IMR-90 (cell line): ENCODE data around the gene PRRT2. TPM values are rescaled to one million over a fixed set of nuclear protein-coding genes. Genes with fewer than 3 reads are reported as not detected.

Experiments
- ATAC-seq: fragments of 200-7000 bp; cut with Tn5 transposase; 2 replicates; pipeline ENCODE4 v1.9.1; 2020; ENCODE audit warnings: low read depth, mild to moderate bottlenecking, moderate library complexity
- BruUV-seq: library from RNA; stranded (reverse); fragments of 400-500 nt; replicated peaks from 2 replicates; lab custom pipeline; 2021; lab: Mats Ljungman, UMichigan
- CTCF ChIA-PET: fragments of 300-600 bp; formaldehyde crosslinking; extraction: SDS; loops from one replicate; lab custom pipeline; 2021; ENCODE audit warnings: antibody characterized with exemption; lab: Yijun Ruan, JAX
- POLR2A ChIA-PET: fragments of 300-600 bp; sonication (Branson Sonifier 250); formaldehyde crosslinking; loops from one replicate; lab custom pipeline; 2022; ENCODE audit warnings: antibody characterized with exemption; ENCODE audit not compliant: unreplicated experiment; lab: Charles Lee
- DNase-seq: peaks from one replicate; pipeline ENCODE4 v3.0.0; 2013
- H2AFZ ChIP-seq: replicated peaks from 2 replicates; pipeline ENCODE3; 2013; ENCODE audit warnings: low read length, mild to moderate bottlenecking; ENCODE audit not compliant: poor library complexity
- H2AK5ac ChIP-seq: 2 replicates; pipeline ENCODE4 v1.6.1; 2013; ENCODE audit warnings: low read depth, low read length, inconsistent platforms
- H2AK9ac ChIP-seq: replicated peaks from 2 replicates; pipeline ENCODE3; 2013; ENCODE audit warnings: mild to moderate bottlenecking, low read depth, low read length, moderate library complexity; ENCODE audit not compliant: poor library complexity
- H2BK120ac ChIP-seq: 2 replicates; pipeline ENCODE4 v1.6.1; 2013; ENCODE audit warnings: low read depth, low read length, inconsistent platforms
- H2BK15ac ChIP-seq: 3 replicates; pipeline ENCODE4 v1.6.1; 2013; ENCODE audit warnings: low read depth, low read length, inconsistent platforms
- H2BK20ac ChIP-seq: 2 replicates; pipeline ENCODE4 v1.6.1; 2013; ENCODE audit warnings: low read depth, mild to moderate bottlenecking, inconsistent platforms, low read length, moderate library complexity
- H2BK5ac ChIP-seq: 2 replicates; pipeline ENCODE4 v1.6.1; 2013; ENCODE audit warnings: mild to moderate bottlenecking, low read depth, low read length, inconsistent platforms; ENCODE audit not compliant: poor library complexity, severe bottlenecking
- H3K14ac ChIP-seq: replicated peaks from 2 replicates; pipeline ENCODE4 v1.6.1; 2013; ENCODE audit warnings: low read depth, low read length, inconsistent platforms
- H3K18ac ChIP-seq: 2 replicates; pipeline ENCODE4 v1.6.1; 2013; ENCODE audit warnings: low read depth, low read length, control low read depth
- H3K23ac ChIP-seq: 2 replicates; pipeline ENCODE4 v1.6.1; 2013; ENCODE audit warnings: low read depth, low read length, inconsistent platforms
- H3K27ac ChIP-seq: 2 replicates; pipeline ENCODE4 v1.5.1; 2013; ENCODE audit warnings: mild to moderate bottlenecking, control low read depth, low read length; ENCODE audit not compliant: insufficient read depth
- H3K27me3 ChIP-seq: 2 replicates; pipeline ENCODE4 v1.6.1; 2013; ENCODE audit warnings: low read length; ENCODE audit not compliant: control insufficient read depth, insufficient read depth
- H3K36me3 ChIP-seq: 2 replicates; pipeline ENCODE4 v1.6.1; 2013; ENCODE audit warnings: low read length, mixed read lengths; ENCODE audit not compliant: control insufficient read depth, insufficient read depth
- H3K4ac ChIP-seq: 2 replicates; pipeline ENCODE4 v1.6.1; 2013; ENCODE audit warnings: low read depth, low read length, inconsistent platforms
- H3K4me1 ChIP-seq: 2 replicates; pipeline ENCODE4 v1.6.1; 2013; ENCODE audit warnings: low read length, mixed read lengths; ENCODE audit not compliant: control insufficient read depth, insufficient read depth
- H3K4me2 ChIP-seq: 2 replicates; pipeline ENCODE4 v1.6.1; 2013; ENCODE audit warnings: low read depth, mild to moderate bottlenecking, control low read depth, low read length, moderate library complexity
- H3K4me3 ChIP-seq: 2 replicates; pipeline ENCODE4 v1.5.1; 2013; ENCODE audit warnings: low read depth, mild to moderate bottlenecking, control low read depth, low read length, moderate library complexity; ENCODE audit not compliant: insufficient read depth
- H3K56ac ChIP-seq: 2 replicates; pipeline ENCODE4 v1.6.1; 2013; ENCODE audit warnings: low read length, inconsistent platforms; ENCODE audit not compliant: insufficient read depth; ENCODE audit errors: extremely low read depth
- H3K79me1 ChIP-seq, 2 experiments: 2 replicates each; pipeline ENCODE4 v1.6.1; 2013; ENCODE audit warnings: low read length in 2 of 2, inconsistent platforms in 1 of 2, low read depth in 1 of 2
- H3K9ac ChIP-seq: 2 replicates; pipeline ENCODE4 v1.6.1; 2013; ENCODE audit warnings: low read depth, low read length, control low read depth
- H3K9me1 ChIP-seq: 2 replicates; pipeline ENCODE4 v1.6.1; 2013; ENCODE audit warnings: low read length, inconsistent platforms; ENCODE audit not compliant: insufficient read depth
- H3K9me3 ChIP-seq: 2 replicates; pipeline ENCODE4 v1.6.1; 2013; ENCODE audit warnings: low read length; ENCODE audit not compliant: control insufficient read depth, insufficient read depth
- H4K20me1 ChIP-seq: 2 replicates; pipeline ENCODE4 v1.6.1; 2013; ENCODE audit warnings: low read length, inconsistent platforms; ENCODE audit not compliant: insufficient read depth
- H4K5ac ChIP-seq: 2 replicates; pipeline ENCODE4 v1.6.1; 2013; ENCODE audit warnings: mild to moderate bottlenecking, low read depth, low read length, control low read depth
- H4K8ac ChIP-seq, 2 experiments: 2 replicates each; pipeline ENCODE4 v1.6.1; 2013; ENCODE audit warnings: low read depth in 2 of 2, low read length in 2 of 2, control low read depth in 1 of 2, inconsistent platforms in 1 of 2
- H4K91ac ChIP-seq: 2 replicates; pipeline ENCODE4 v1.6.1; 2013; ENCODE audit warnings: low read depth, low read length, inconsistent platforms; ENCODE audit not compliant: insufficient read depth
- BHLHE40 ChIP-seq: fragments of 150-350 bp; IDR thresholded peaks from 2 replicates; pipeline ENCODE4 v1.6.1; 2016; ENCODE audit warnings: mild to moderate bottlenecking, low read depth, low read length
- CEBPB ChIP-seq: IDR thresholded peaks from 2 replicates; pipeline ENCODE4 v1.6.1; 2012; ENCODE audit warnings: low read depth, low read length, improper control_type of control experiment
- CHD1 ChIP-seq: IDR thresholded peaks from 2 replicates; pipeline ENCODE4 v1.6.1; 2012; ENCODE audit warnings: low read depth, low read length, improper control_type of control experiment
- CTCF ChIP-seq: conservative IDR thresholded peaks from 2 replicates; pipeline ENCODE4 v1.5.1; 2012; ENCODE audit warnings: mild to moderate bottlenecking, low read depth, low read length, improper control_type of control experiment
- ELK1 ChIP-seq: fragments of 150-350 bp; IDR thresholded peaks from 2 replicates; pipeline ENCODE4 v1.6.1; 2016; ENCODE audit warnings: low read depth, mild to moderate bottlenecking, low read length, moderate library complexity, borderline replicate concordance
- FOS ChIP-seq: fragments of 150-350 bp; IDR thresholded peaks from 2 replicates; pipeline ENCODE4 v1.6.1; 2016; ENCODE audit warnings: low read depth, low read length
- MAZ ChIP-seq: IDR thresholded peaks from 2 replicates; pipeline ENCODE4 v1.6.1; 2012; ENCODE audit warnings: low read depth, mild to moderate bottlenecking, low read length, improper control_type of control experiment, moderate library complexity, borderline replicate concordance
- MXI1 ChIP-seq: IDR thresholded peaks from 2 replicates; pipeline ENCODE4 v1.6.1; 2012; ENCODE audit warnings: low read depth, mild to moderate bottlenecking, low read length, moderate library complexity, borderline replicate concordance
- NFE2L2 ChIP-seq: fragments of 150-350 bp; IDR thresholded peaks from 2 replicates; pipeline ENCODE4 v1.6.1; 2016; ENCODE audit warnings: low read depth, mild to moderate bottlenecking, low read length
- POLR2A ChIP-seq: IDR thresholded peaks from 2 replicates; pipeline ENCODE4 v1.6.1; 2012; ENCODE audit warnings: mild to moderate bottlenecking, low read depth, low read length
- RAD21 ChIP-seq: IDR thresholded peaks from 2 replicates; pipeline ENCODE4 v1.6.1; 2012; ENCODE audit warnings: low read length, improper control_type of control experiment
- RFX5 ChIP-seq: IDR thresholded peaks from 2 replicates; pipeline ENCODE4 v1.8.0; 2012; ENCODE audit warnings: low read depth, mild to moderate bottlenecking, low read length, moderate library complexity
- SMC3 ChIP-seq: fragments of 150-350 bp; IDR thresholded peaks from 2 replicates; pipeline ENCODE4 v1.6.1; 2016; ENCODE audit warnings: low read depth, mild to moderate bottlenecking, antibody characterized with exemption, low read length, moderate library complexity
- USF2 ChIP-seq: fragments of 150-350 bp; IDR thresholded peaks from 2 replicates; pipeline ENCODE4 v1.6.1; 2017; ENCODE audit warnings: mild to moderate bottlenecking, antibody characterized with exemption, low read length, low read depth
- WGBS, 2 experiments: methylation state at CpG; one replicate each; pipeline versions ENCODE4 v1.1.5 to v1.1.7; 2013; ENCODE audit warnings: missing lambda C conversion rate in 2 of 2; ENCODE audit not compliant: insufficient read length in 1 of 2; ENCODE audit errors: extremely low coverage in 2 of 2; 5-methylcytosine and 5-hydroxymethylcytosine counted together
- dilution Hi-C: fragments of 300-500 bp; cut with HindIII; formaldehyde crosslinking; loops from one replicate; pipeline ENCODE4 v1.14.3; 2018; ENCODE audit warnings: low sequenced_read_pairs; ENCODE audit not compliant: unreplicated experiment
- in situ Hi-C: fragments of 300-500 bp; cut with MboI; formaldehyde crosslinking; loops from 3 replicates; pipeline ENCODE4 v1.14.3; 2019; ENCODE audit warnings: low sequenced_read_pairs, inconsistent platforms, mixed read lengths
- intact Hi-C: fragments of 100-400 bp; cut with micrococcal nuclease; formaldehyde crosslinking; loops from 2 replicates; pipeline ENCODE4 v1.10.0; 2022
- polyA plus RNA-seq, 3 experiments: library from polyadenylated mRNA; depleted of rRNA; stranded (reverse); fragments of >200 nt; gene quantifications; 2 replicates each; pipeline ENCODE4 v1.2.3, GENCODE V29; 2012; ENCODE audit warnings: low replicate concordance in 1 of 3
- total RNA-seq: library from RNA; depleted of rRNA; stranded (reverse); fragments of >200 nt; gene quantifications from 2 replicates; pipeline ENCODE4 v1.2.3, GENCODE V29; 2012

PRRT2 gene
- total and polyA plus RNA-seq, 2 of the 4 experiments (the other 2 are of a cell fraction): 0.90 to 10.5 TPM

GRCh38 chr16:29818082-29818481 lies 6.1 kb downstream of the PRRT2 start:
- H4K8ac ChIP-seq: no peak overlapping the region
- H3K56ac ChIP-seq: no peak overlapping the region
- TF ChIP-seq MAZ: no peak
- TF ChIP-seq POLR2A: no peak
- no peak for TF ChIP-seq CEBPB
- TF ChIP-seq NFE2L2: no peak
- TF ChIP-seq RFX5: no peak
- TF ChIP-seq USF2: no peak
- TF ChIP-seq SMC3: no peak
- TF ChIP-seq CTCF: no peak
- no peak for TF ChIP-seq BHLHE40
- TF ChIP-seq RAD21: no peak
- TF ChIP-seq MXI1: no peak
- no peak for TF ChIP-seq ELK1
- no peak for TF ChIP-seq CHD1
- TF ChIP-seq FOS: no peak
- H3K9me3 ChIP-seq: no peaks in the 10 kb centered on the region
- no peak overlapping the region for H2AK5ac ChIP-seq
- H3K27ac ChIP-seq: no peak overlapping the region
- H3K36me3 ChIP-seq: peaks cover 6% of the 10 kb centered on the region
- H3K9me1 ChIP-seq: peaks cover 13% of the 10 kb centered on the region; the same call in 1 of the 2 replicates
- H2BK5ac ChIP-seq: no peak overlapping the region
- H4K20me1 ChIP-seq: no peaks in the 10 kb centered on the region
- no peak overlapping the region for H2BK20ac ChIP-seq
- ChIA-PET CTCF (interaction anchor here (0.6 kb wide), 2 partner anchors 175 to 203 kb away, joined by 3 to 5 read pairs; no protein-coding TSS in a partner anchor), POLR2A (no interaction called here)
- no peak overlapping the region for H3K14ac ChIP-seq
- WGBS, 2 experiments: no CpG with 5 or more reads among the region's 4 CpGs
- H3K9ac ChIP-seq: no peak overlapping the region
- no peaks in the 10 kb centered on the region for H3K27me3 ChIP-seq
- peaks cover 14 to 67% of the 10 kb centered on the region in 2 experiments; a peak in 3 of 4 replicates for H3K79me1 ChIP-seq
- no peak overlapping the region for H3K18ac ChIP-seq
- no peak overlapping the region for H2AK9ac ChIP-seq
- intact Hi-C loops: loop anchor here (5.0 kb wide), 1 partner anchor 204 kb away; the partner anchor contains the start of gene C16orf92
- H3K4me2 ChIP-seq: no peak overlapping the region
- no TSS peak for BruUV-seq
- no peak overlapping the region for H2BK15ac ChIP-seq
- in situ Hi-C loops: no loop called here
- DNase-seq (no peak), ATAC-seq (no peak)
- no peak overlapping the region for H2AFZ ChIP-seq
- H4K91ac ChIP-seq: no peak overlapping the region
- H3K23ac ChIP-seq: no peak overlapping the region
- dilution Hi-C loops: no loop called here
- H4K5ac ChIP-seq: no peak overlapping the region
- H2BK120ac ChIP-seq: no peak overlapping the region
- H3K4me1 ChIP-seq: peaks cover 19% of the 10 kb centered on the region
- H3K4me3 ChIP-seq: no peak overlapping the region
- no peak overlapping the region for H3K4ac ChIP-seq
